K562 (cell line): ENCODE results near the gene RCL1.

Source experiments
- CBFB ChIP-seq: sonication (generic); formaldehyde crosslinking; IDR thresholded peaks from 2 replicates; pipeline ENCODE4 v1.4.0; 2020; ENCODE audit warnings: mild to moderate bottlenecking, missing genetic modification reagents
- CTCF ChIP-seq, 3 experiments: IDR thresholded peaks in 2 of 3; conservative IDR thresholded peaks in 1 of 3; 2 replicates each; pipeline ENCODE4 v1.5.1; 2011 to 2012; ENCODE audit warnings: low read length in 3 of 3, mild to moderate bottlenecking in 3 of 3, control low read depth in 2 of 3, improper control_type of control experiment in 1 of 3, inconsistent platforms in 1 of 3, low read depth in 1 of 3, mixed read lengths in 1 of 3, moderate library complexity in 1 of 3; ENCODE audit not compliant: insufficient read depth in 2 of 3
- EZH2 ChIP-seq: IDR thresholded peaks from 2 replicates; pipeline ENCODE4 v1.6.1; 2012; ENCODE audit warnings: low read depth, mild to moderate bottlenecking, inconsistent platforms, low read length, borderline replicate concordance
- KLF16 ChIP-seq: IDR thresholded peaks from 2 replicates; pipeline ENCODE4 v1.6.1; 2016; ENCODE audit warnings: antibody characterized with exemption
- MEF2A ChIP-seq: IDR thresholded peaks from 2 replicates; pipeline ENCODE4 v1.6.1; 2011; ENCODE audit warnings: low read depth, mild to moderate bottlenecking, low read length, moderate library complexity; ENCODE audit not compliant: control insufficient read depth

GRCh38 chr9:4796530-4796929 lies 3.8 kb downstream of the RCL1 start:
- no peak for TF ChIP-seq CTCF (IDR thresholded peaks at IDR 0.05 in 2 of 3, conservative IDR thresholded peaks at IDR 0.05 in 1 of 3; ENCODE audit: insufficient read depth in 2 of 3, low read depth in 1 of 3, low read length in 3 of 3)
- TF ChIP-seq CBFB (CRISPR knock-in tag): no peak
- no peak for TF ChIP-seq KLF16
- no peak for TF ChIP-seq MEF2A
- no peak for TF ChIP-seq EZH2
